Caco-2 (cell line): ENCODE results near the gene HS1BP3. TPM values are rescaled to one million over a fixed set of nuclear protein-coding genes. Genes with fewer than 3 reads are reported as not detected.

Experiments used
- BruUV-seq: library from RNA; stranded (reverse); fragments of 400-500 nt; replicated peaks from 2 replicates; lab custom pipeline; 2021; lab: Mats Ljungman, UMichigan
- CTCF ChIA-PET: fragments of 300-600 bp; sonication (Branson Sonifier 250); formaldehyde crosslinking; loops from one replicate; lab custom pipeline; 2022; ENCODE audit warnings: antibody characterized with exemption; lab: Charles Lee
- POLR2A ChIA-PET: fragments of 300-600 bp; sonication (Branson Sonifier 250); formaldehyde crosslinking; loops from one replicate; lab custom pipeline; 2022; ENCODE audit warnings: antibody characterized with exemption; lab: Charles Lee
- DNase-seq, 2 experiments: peaks; one replicate each; pipeline versions ENCODE4 v3.0.0 to v3.0.0-alpha.2; 2020 to 2022
- H3K27me3 ChIP-seq: replicated peaks from 2 replicates; pipeline ENCODE4 v1.6.0; 2011; ENCODE audit warnings: low read length; ENCODE audit not compliant: control insufficient read depth, insufficient read depth
- H3K36me3 ChIP-seq: 2 replicates; pipeline ENCODE4 v1.5.1; 2011; ENCODE audit warnings: low read length; ENCODE audit not compliant: control insufficient read depth, insufficient read depth
- H3K4me1 ChIP-seq: fragments of 250-450 bp; sonication (Bioruptor Pico); 2 replicates; pipeline ENCODE4 v1.5.1; 2020; ENCODE audit warnings: mild to moderate bottlenecking
- H3K4me3 ChIP-seq: 2 replicates; pipeline ENCODE4 v1.5.1; 2011; ENCODE audit warnings: low read depth, mild to moderate bottlenecking, control low read depth, low read length
- H3K9me3 ChIP-seq: fragments of 250-450 bp; sonication (Bioruptor Pico); 2 replicates; pipeline ENCODE4 v1.5.1; 2020; ENCODE audit warnings: mild to moderate bottlenecking, moderate library complexity
- H3K27ac Mint-ChIP-seq: one replicate; pipeline ENCODE4 v1.8.0; 2022; ENCODE audit warnings: mixed read lengths; ENCODE audit not compliant: unreplicated experiment
- H3K27me3 Mint-ChIP-seq: one replicate; pipeline ENCODE4 v1.8.0; 2022; ENCODE audit warnings: mixed read lengths; ENCODE audit not compliant: insufficient read depth, unreplicated experiment
- H3K36me3 Mint-ChIP-seq: one replicate; pipeline ENCODE4 v1.8.0; 2022; ENCODE audit warnings: mild to moderate bottlenecking, mixed read lengths; ENCODE audit not compliant: insufficient read depth, unreplicated experiment
- H3K4me1 Mint-ChIP-seq: one replicate; pipeline ENCODE4 v1.8.0; 2022; ENCODE audit warnings: low read depth, mixed read lengths; ENCODE audit not compliant: unreplicated experiment
- H3K4me3 Mint-ChIP-seq: one replicate; pipeline ENCODE4 v1.8.0; 2022; ENCODE audit warnings: mild to moderate bottlenecking, moderate library complexity, mixed read lengths; ENCODE audit not compliant: unreplicated experiment
- H3K9me3 Mint-ChIP-seq: one replicate; pipeline ENCODE4 v1.8.0; 2022; ENCODE audit warnings: mixed read lengths; ENCODE audit not compliant: unreplicated experiment
- CTCF ChIP-seq, 2 experiments: fragments of 200-600 bp in 1 of 2; IDR thresholded peaks; 1 replicate in 1 of 2; 2 replicates in 1 of 2; pipeline versions ENCODE4 v1.5.1 to v1.8.0; 2011 to 2022; ENCODE audit warnings: antibody characterized with exemption in 1 of 2, control low read depth in 1 of 2, inconsistent platforms in 1 of 2, low read depth in 1 of 2, low read length in 1 of 2, mild to moderate bottlenecking in 1 of 2, moderate library complexity in 1 of 2; ENCODE audit not compliant: insufficient read depth in 1 of 2, severe bottlenecking in 1 of 2, unreplicated experiment in 1 of 2
- intact Hi-C: fragments of 100-400 bp; cut with micrococcal nuclease; formaldehyde crosslinking; loops from one replicate; pipeline ENCODE4 v1.10.0; 2022; ENCODE audit not compliant: unreplicated experiment
- total RNA-seq: library from RNA; stranded (reverse); gene quantifications from 2 replicates; pipeline ENCODE4 v1.2.3, GENCODE V29; 2022

Gene HS1BP3
- total RNA-seq, 1 experiment from 2014 or later: 31.1 TPM

GRCh38 chr2:20633794-20634506 is 16.9 kb downstream of the HS1BP3 start:
- H3K27me3 ChIP-seq: no peaks in the 10 kb centered on the region
- H3K4me1 Mint-ChIP-seq: no peaks in the 10 kb centered on the region
- no peak overlapping the region for H3K27ac Mint-ChIP-seq
- H3K4me1 ChIP-seq: no peaks in the 10 kb centered on the region
- no peak overlapping the region for H3K4me3 Mint-ChIP-seq
- H3K27me3 Mint-ChIP-seq: no peaks in the 10 kb centered on the region
- no peaks in the 10 kb centered on the region for H3K36me3 Mint-ChIP-seq
- POLR2A ChIA-PET: interaction anchor here (3.4 kb wide), 1 partner anchor 187 kb away, joined by 18 read pairs; the partner anchor contains the start of gene RHOB
- no peak overlapping the region for H3K4me3 ChIP-seq
- intact Hi-C loops: loop anchor here (2.0 kb wide), 1 partner anchor 41 kb away; no protein-coding TSS in a partner anchor
- CTCF ChIA-PET: interaction anchor here (0.8 to 1.3 kb wide), 3 partner anchors 17 to 190 kb away, joined by 3 to 6 read pairs (median 4); partner anchors contain the start of genes HS1BP3 and RHOB
- no TSS peak for BruUV-seq
- H3K9me3 ChIP-seq: no peaks in the 10 kb centered on the region
- TF ChIP-seq CTCF (IDR thresholded peaks at IDR 0.05; ENCODE audit: insufficient read depth in 1 of 2, low read depth in 1 of 2, low read length in 1 of 2, severe bottlenecking in 1 of 2, unreplicated experiment in 1 of 2): peak in 1 of 2 experiments; percentile 17
- H3K36me3 ChIP-seq: no peaks in the 10 kb centered on the region
- DNase-seq: no peak
- no peaks in the 10 kb centered on the region for H3K9me3 Mint-ChIP-seq

- Histone ChIP-seq H3K4me3 (no peak overlapping the region), H3K4me1 (no peaks in the 10 kb centered on the region), H3K9me3 (no peaks in the 10 kb centered on the region), H3K36me3 (no peaks in the 10 kb centered on the region), H3K27me3 (no peaks in the 10 kb centered on the region)
- DNase-seq: no peak
- no peak overlapping the region for H3K27ac Mint-ChIP-seq
- no peaks in the 10 kb centered on the region for H3K9me3 Mint-ChIP-seq
- no peaks in the 10 kb centered on the region for H3K36me3 Mint-ChIP-seq
- intact Hi-C loops: no loop called here
- no peak overlapping the region for H3K4me3 Mint-ChIP-seq
- ChIA-PET POLR2A (no interaction called here), CTCF (no interaction called here)
- no peaks in the 10 kb centered on the region for H3K4me1 Mint-ChIP-seq
- no peak for TF ChIP-seq CTCF (IDR thresholded peaks at IDR 0.05; ENCODE audit: insufficient read depth in 1 of 2, low read depth in 1 of 2, low read length in 1 of 2, severe bottlenecking in 1 of 2, unreplicated experiment in 1 of 2)
- BruUV-seq: no TSS peak
- H3K27me3 Mint-ChIP-seq: no peaks in the 10 kb centered on the region
Measured at GRCh38 chr2:20633001-20633400, 17.9 kb downstream of the HS1BP3 start.

GRCh38 chr2:20632446-20632990 is 18.4 kb downstream of the HS1BP3 start:
- Histone ChIP-seq H3K36me3 (no peaks in the 10 kb centered on the region), H3K27me3 (no peaks in the 10 kb centered on the region), H3K4me3 (no peak overlapping the region), H3K9me3 (no peaks in the 10 kb centered on the region), H3K4me1 (no peaks in the 10 kb centered on the region)
- no peak for TF ChIP-seq CTCF (IDR thresholded peaks at IDR 0.05; ENCODE audit: insufficient read depth in 1 of 2, low read depth in 1 of 2, low read length in 1 of 2, severe bottlenecking in 1 of 2, unreplicated experiment in 1 of 2)
- no peaks in the 10 kb centered on the region for H3K36me3 Mint-ChIP-seq
- ChIA-PET POLR2A (no interaction called here), CTCF (interaction anchor here (1.1 kb wide), 1 partner anchor 19 kb away, joined by 3 read pairs; no protein-coding TSS in a partner anchor)
- intact Hi-C loops: no loop called here
- no peak for DNase-seq
- no peaks in the 10 kb centered on the region for H3K9me3 Mint-ChIP-seq
- BruUV-seq: no TSS peak
- no peak overlapping the region for H3K4me3 Mint-ChIP-seq
- no peaks in the 10 kb centered on the region for H3K27me3 Mint-ChIP-seq
- no peaks in the 10 kb centered on the region for H3K4me1 Mint-ChIP-seq
- H3K27ac Mint-ChIP-seq: no peak overlapping the region
